Suprapubic skin (tissue), 4 donors: ENCODE results near the gene MYH7.

ENCODE experiments used
- CTCF ChIP-seq, 2 donors: fragments of 200-600 bp in 1 of 2; fragments of 450-650 bp in 1 of 2; sonication (generic) in 1 of 2; IDR thresholded peaks; one replicate each; pipeline ENCODE4 v1.5.1; 2016 to 2019; ENCODE audit warnings: antibody characterized with exemption in 2 of 2, mild to moderate bottlenecking in 1 of 2, moderate library complexity in 1 of 2
- EP300 ChIP-seq: sonication (generic); formaldehyde crosslinking; IDR thresholded peaks from one replicate; pipeline ENCODE4 v1.6.1; 2017; ENCODE audit warnings: antibody characterized with exemption
- POLR2A ChIP-seq, 2 donors: fragments of 450-650 bp; IDR thresholded peaks; one replicate each; pipeline ENCODE4 v1.6.1; 2017; ENCODE audit warnings: antibody characterized with exemption in 2 of 2, mild to moderate bottlenecking in 2 of 2, moderate library complexity in 2 of 2
- POLR2AphosphoS5 ChIP-seq, 3 donors: sonication (generic); formaldehyde crosslinking; IDR thresholded peaks; one replicate each; pipeline ENCODE4 v1.6.1; 2017; ENCODE audit warnings: antibody characterized with exemption in 3 of 3

GRCh38 chr14:23405516-23406025 is 29.9 kb downstream of the MYH7 start:
- TF ChIP-seq CTCF (IDR thresholded peaks at IDR 0.05): no peak
- no peak for TF ChIP-seq POLR2A (IDR thresholded peaks at IDR 0.05)
- no peak for TF ChIP-seq POLR2AphosphoS5 (IDR thresholded peaks at IDR 0.05)
- no peak for TF ChIP-seq EP300
